Astrocyte of the hippocampus (primary cell): Measurements from ENCODE around the gene ADAMTS7.
"Not testable (repeated sequence)": the region's sequence is repeated elsewhere in the genome, so short reads cannot be mapped to it uniquely, and the experiment has no call there.

Source experiments
- DNase-seq: peaks from one replicate; pipeline ENCODE4 v3.0.0; 2011; ENCODE audit warnings: low read depth, low spot score

Gene ADAMTS7

DNA sequence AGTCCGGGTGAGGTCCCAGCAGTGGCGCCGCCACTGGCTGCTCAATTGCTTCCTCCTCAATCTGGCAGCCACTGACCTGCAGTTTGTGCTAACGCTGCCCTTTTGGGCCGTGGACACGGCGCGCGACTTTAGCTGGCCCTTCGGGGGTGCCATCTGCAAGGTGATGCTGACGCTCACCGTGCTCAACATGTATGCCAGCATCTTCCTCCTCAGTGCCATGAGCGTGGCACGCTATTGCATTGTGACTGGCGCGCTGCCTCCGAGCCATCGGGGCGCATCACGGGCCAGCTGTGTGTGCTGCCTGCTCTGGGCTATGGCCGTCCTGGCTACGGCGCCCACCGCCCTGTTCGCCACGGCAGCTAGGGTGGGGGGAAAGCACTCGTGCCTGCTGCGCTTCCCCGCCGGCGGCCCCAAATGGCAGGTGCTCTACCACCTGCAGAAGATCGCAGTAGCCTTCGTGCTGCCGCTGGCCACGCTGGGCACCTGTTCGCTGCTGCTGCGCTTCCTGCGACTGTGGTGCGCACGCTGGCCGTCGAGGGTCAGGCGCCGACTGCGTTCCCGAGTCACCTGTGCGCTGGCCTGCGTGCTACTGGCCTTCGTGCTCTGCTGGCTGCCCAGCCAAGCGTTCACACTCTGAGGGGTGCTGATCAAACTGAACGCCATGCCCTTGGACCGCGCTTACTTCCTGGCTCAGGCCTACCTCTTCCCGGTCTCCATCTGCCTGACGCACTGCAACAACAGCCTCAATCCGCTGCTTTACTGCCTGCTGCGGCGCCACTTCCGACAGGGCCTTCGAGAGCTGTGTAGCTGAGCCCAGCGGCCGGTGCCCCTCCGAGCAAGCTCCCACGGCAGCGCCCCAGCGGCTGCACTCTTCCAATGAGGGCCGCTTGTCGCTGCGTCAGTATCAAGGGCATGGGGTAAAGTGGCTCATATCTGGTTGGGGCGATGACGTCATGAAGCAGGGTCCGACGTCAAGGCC, 20.3 kb upstream of the ADAMTS7 start:
- DNase-seq = no peak

DNA sequence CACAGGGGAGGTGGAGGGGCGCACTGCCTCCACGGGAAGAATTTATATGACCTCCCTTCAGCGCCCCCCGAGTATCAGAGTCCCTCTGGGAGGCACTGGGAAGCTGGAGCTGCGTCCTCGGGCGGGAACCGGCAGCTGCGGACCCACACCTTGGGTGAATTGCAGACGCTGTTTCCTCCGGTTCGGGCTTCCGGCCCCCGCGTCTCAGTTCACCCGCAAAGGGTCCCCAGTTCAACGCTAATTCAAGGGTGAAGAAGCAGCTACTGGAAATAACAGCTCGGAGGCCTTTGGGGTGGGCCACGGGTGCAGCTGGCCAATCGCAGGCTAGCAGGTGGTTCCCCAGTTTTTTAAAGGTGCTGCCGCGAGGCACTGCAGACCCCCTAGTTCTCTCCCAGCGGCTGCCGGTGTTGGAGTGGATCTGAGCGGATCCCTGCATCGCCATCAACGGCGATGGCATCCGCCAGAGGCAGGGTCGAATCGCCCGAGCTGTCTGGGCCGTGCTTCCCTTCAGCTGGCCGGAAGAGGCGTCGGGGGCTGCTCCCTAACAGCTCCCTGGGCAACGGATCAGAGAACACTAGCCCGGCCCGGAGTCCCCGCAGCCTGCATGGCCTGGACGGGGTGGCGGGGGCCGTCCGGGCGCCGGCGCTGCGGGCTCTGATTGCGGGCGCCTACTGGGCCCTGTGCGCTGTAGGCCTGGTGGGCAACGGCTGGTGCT, 19.4 kb upstream of the ADAMTS7 start:
- DNase-seq = no peak

DNA sequence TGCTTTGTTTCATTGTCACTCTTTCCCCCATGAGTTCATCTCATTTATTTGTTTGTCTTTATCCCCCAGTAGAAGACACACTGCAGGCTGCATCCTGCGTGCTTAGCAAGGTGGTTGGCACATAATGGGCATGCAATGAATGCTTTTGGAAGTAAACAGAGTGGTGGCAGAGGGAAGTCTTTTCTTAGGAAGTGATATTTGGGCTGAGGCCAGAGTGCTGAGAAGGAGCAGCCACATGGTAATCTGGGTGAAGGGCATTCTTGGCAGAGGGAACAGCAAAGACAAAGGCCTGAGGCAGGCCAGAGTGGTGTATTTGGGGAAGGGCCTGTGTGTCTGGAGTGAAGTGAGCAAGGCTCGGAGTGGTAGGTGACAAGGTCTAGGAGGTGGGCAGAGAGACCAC, 17.7 kb upstream of the ADAMTS7 start:
- no peak for DNase-seq

DNA sequence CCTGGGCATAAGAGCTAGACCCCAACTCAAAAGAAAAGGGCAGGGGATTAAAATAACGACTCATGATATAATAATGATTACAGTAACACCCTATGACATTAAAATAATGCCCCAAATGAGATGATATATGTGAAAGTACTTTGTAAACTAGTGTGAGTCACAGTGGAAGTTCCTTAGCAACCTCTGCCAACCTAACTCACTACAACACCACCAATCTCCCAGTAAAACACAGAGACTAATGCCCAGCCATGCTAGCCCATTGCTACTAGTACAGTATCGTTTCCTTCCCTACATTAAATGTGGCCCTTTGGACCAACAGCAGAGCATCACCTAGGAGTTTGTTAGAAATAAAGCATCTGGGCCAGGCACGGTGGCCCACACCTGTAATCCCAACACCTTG, 11.2 kb upstream of the ADAMTS7 start:
- DNase-seq = no peak

DNA sequence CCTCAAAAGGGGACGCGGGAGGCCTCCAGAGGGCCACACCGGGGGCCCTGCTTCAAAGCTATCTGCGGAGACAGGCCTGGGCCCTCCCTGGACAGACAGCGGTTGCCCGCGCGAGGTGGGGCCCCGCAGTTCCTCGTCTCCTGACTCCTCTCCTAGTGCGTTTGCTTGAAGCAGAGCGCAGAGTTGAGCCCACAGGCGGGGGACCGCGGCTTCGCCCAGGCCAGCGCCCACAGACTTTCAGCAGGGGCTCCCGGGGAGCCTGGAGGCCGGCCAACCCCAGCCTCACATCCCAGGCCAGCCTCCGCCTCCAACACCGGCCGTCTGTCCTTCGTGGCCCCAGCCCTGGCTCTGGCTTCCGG, 540 bp upstream of the ADAMTS7 start:
- no peak for DNase-seq

DNA sequence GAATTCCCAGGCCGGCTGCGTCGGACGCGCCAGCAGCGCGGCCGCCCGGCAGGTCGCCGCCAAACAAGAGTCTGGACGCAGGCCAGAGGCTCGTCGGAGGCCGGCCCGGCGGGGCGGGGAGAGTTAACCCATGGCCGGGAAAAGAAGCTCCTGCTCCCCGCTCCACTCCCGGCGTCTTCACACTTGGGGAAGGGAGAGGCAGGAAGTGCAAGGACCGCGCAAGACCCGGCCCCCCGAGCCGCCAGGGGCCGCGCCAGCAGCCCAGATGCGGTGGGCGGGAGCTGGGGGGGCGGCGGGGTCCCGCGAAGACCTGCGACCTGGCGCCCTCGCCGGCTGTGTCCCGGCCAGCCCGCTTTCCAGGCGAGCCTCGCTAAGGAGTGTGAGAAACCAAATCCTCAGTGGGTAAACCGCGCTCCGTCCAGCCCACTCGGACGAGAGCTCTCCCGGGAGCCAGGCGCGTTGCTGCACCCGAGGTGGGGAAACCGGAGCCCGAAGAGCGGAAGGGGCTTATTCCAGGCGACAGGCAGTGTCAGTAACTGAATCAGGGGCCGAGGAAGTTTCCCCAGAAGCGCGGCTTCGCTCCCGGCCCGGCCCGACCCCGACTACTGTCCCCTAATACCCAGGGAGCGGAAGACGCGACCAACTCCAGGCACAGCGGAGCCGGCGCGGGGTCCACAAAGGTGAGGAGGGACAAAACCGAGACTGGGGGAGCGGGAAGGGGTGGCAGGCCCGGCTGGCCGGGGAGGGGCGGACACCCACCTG, 721 bp downstream of the ADAMTS7 start:
- peak; percentile 76 for DNase-seq

DNA sequence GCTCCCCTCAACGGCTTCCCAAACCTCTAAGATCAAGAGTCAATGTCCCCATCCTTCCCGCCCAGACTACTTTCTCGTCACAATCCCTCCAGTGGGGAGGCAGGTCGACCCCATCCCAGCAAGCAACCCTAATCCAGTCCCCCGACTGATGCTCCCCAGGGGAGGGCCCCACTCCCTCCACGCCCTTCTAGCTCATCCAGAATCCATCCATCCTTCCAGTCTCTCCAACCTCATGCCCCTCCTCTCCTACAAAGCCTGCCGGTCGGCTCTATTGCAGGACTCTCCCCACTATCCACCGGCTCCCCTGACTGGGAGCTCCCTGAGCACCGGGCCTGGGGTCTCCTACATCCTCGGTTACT, 1.3 kb downstream of the ADAMTS7 start:
- no peak for DNase-seq

DNA sequence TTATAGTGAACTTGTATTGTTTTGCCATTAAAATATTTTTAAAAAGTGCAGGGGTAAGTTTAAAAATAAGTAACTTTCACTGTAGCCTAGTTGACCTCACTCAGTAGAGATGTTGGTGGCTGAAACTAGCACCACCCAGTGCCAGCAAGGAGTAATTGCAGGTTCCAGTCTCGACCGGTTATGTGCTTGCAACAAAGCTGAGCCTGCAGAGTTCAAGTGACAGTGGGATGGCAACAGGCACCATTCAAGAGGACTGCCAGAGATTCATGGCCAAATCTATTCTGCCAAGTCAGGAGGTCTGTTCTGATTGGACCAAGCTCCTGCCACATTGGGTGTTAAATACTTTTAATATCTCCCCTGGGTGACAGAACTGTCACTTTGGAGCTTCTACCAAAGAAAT, 2.7 kb downstream of the ADAMTS7 start:
- DNase-seq = peak; percentile 56

DNA sequence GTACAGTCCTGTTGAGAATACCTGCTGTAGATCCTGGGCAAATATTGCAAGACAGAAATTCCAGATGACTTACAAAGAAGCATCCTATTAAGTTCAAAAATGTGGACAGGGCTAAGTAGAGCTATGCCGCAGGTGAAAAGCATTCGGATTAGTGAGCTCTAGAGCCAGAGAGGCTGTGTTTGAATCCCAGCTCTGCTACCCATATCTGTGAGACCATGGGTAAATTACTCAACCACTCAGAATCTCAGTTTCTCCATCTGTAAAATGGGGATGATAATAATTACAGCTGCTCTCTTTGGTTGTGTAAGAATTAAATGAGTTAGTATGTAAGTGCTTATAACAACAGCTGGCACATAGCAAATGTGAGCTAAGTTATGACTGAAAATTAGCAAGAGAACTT, 3.9 kb downstream of the ADAMTS7 start:
- no peak for DNase-seq

DNA sequence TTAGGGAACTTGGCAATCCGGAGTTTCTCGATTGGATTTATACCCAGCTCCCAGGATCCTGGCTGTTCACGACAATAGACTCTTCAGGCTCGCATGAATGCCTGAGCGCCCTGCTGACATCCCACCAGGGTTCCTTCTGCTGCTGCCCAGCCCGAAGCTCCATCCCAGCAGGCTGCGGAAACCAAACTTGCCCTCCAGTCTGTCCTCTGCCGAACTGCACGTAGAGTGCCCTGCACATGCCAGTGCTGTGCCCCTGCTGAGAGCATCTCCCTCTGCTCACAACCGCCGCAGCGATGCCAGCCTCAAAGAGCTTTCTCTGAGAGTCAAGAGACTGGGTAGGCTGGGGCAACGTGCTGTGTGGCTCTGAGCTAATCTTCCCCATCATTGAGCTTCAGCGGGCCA, 6.9 kb downstream of the ADAMTS7 start:
- peak; percentile 26 for DNase-seq

DNA sequence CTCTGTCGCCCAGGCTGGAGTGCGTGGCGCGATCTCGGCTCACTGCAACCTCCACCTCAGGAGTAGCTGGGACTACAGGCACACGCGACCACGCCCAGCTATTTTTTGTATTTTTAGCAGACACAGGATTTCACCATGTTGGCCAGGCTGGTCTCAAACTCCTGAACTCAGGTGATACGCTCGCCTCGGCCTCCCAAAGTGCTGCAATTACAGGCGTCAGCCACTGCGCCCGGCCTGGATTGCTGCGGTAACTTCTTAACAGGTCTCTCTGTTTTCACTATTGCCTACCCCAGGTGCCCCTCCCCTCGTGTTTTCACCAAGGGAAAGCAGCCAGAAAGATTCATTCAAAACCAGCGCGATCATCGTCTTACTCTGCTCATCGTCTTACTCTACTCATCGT, 10.5 kb downstream of the ADAMTS7 start:
- no peak for DNase-seq

DNA sequence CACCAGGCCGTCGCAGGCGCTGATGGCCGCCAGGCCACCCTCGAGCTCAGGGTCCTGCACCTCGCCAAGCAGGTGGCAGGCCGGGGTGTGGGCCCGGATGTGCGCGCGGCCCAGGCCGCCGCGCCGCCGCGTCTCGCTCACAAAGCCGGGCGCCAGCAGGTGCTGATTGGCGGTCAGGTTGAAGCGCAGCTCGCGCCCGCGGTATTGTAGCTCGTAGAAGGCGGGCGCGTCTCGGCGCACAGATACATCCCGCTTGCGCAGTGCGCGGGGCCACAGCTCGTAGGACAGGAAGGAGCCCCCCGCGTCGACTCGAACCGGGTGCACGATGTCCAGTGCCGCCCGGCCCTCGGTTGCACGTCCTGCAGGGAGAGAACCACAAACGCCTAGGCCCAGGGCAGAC, 11.1 kb downstream of the ADAMTS7 start:
- DNase-seq = no peak

DNA sequence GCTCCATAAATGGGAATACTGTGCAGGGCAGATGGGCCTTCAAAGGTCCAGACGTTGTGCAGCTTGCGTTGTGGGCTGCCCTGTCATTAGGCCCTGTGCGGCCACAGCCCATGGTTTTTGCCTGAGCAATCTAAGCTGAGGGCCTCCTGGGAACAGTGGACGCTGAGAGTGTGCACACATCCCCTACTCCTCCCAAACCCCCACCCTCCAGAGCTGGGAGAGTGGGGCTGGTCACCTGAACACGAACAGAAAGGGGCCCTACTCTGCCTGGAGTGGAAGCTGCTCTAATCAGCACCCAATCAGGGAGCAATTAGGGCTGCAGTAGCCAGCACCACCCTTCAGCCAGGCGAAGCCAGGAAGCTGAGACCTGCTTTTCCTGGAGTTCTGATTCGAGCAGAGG, 12.2 kb downstream of the ADAMTS7 start:
- DNase-seq = not testable (repeated sequence)

DNA sequence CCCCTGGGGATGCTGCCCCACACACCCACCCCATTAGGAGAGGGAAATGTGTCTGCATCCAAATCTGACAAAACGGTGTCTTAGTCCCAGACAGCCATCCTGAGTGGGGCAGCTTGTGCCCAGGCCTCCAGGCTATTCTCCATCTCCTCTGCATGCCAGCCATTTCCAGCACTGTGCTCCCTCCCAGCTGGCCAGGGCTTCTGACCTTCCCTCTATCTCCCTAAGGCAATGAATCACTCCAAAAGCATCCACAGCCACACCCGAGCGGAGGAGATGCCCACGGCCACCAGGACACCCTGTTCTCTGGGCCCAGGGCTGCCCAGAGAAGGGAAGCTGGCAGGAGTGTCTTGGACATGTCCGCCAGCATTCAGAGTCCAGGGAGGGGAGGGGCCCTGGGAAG, 12.9 kb downstream of the ADAMTS7 start:
- DNase-seq = peak; percentile 35

DNA sequence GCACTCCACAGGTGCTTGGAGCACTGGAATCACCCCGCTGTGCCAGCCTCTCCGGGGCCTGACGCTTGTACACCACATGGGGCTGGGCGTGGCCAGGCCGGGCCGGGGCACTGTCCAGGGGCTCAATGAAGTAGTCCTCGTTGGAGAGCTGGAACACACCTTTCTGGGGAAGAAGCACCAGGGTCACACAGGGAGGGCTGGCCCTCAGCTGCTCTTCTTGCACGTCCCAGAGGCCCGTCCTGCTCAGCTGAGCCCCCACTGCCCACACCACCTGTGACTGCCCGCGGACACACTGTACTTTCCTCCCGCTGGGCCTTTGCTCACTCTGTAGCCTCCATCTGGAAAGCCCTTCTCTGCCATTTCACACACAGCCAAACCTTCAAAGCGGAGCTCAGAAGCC, 13.3 kb downstream of the ADAMTS7 start:
- DNase-seq = no peak

DNA sequence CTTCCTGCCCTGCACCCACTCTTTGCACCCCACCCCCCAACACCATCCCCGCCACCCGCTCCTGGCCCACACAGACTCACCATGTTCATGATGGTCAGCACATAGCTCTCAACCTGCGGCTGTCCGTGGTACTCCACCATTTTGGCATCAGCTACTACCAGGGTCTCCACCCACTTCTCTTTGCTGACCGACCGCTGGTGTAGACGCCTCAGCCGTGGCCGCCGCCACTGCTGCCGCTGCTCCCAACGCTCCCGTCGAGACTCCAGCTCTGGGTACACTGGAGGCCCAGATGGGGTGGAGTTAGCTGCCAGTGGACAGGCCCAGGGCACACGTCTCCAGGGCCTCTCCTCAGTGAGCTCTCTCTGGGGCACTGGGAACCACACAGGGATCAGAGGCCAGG, 14.8 kb downstream of the ADAMTS7 start:
- DNase-seq = no peak

DNA sequence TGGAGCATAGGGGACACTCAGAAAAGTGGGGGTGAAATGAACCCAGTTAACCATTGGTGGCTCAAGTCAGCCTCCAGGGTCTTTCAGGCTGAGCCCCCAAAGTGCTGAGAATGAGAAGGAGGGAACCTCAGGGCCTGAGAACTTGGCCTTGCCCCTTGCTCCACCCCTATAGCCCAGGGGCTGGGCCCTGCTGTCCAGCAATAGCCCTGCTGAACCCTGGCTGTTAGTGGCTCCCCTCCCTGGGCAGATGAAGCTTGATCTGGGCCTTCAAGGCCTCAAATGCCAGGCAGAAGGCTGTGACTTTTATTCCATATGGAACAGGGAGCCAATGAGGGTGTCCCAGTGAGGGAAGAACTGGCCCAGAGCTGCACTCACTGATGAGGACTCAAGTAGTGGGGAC, 16.2 kb downstream of the ADAMTS7 start:
- no peak for DNase-seq

DNA sequence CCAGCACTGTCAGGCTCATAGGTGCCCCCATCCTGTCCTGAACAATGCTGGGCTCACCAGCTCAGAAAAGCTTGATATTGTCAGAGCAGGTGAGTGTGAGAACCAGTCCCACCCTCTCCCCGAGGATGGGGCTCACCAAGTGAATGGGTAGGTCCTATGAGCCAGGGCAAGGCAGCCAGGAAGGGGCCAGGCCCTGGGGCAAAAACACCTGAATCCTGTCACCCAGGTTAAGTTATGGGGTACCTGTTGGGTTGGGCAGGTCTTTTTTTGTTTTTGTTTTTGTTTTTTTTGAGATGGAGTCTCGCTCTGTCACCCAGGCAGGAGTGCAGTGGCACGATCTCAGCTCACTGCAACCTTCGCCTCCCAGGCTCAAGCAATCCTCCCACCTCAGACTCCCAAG, 16.8 kb downstream of the ADAMTS7 start:
- DNase-seq = not testable (repeated sequence)

DNA sequence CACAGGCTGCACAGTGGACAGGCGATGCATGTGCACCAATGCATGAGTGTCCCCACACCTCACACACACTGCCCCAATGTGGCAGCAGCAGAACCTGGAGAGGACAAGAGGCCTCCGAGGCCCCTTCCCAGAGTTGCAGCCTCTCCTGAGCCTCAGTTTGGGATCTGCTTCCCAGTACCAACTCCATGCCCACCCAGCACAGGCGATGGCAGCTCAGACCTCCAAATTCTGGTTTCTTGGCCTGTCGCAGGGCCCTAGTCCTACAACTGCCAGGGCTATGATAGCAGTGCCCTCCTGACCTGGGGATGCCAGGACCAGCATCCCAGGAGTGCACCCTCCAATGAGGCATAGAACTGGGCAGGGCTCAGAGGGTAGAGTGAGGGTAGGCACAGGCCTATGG, 19.9 kb downstream of the ADAMTS7 start:
- no peak for DNase-seq

DNA sequence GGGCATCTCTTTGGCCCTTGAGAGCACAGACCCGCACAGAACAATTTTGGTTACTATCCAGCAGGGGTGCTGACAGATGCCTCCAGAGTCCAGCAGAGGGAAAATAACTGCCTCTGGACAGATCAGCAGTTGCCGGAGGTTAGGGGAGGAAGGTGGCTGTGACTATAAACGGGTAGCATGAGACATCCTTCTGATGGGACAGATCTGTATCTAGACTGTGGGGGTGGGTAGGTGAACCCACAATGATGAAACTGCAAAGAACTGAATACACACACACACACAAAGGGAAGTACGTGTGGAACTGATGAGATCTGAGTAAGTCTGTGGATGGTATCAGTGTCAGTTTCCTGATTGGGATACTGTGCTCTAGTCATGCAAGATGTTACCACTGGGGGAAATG, 21.2 kb downstream of the ADAMTS7 start:
- no peak for DNase-seq

DNA sequence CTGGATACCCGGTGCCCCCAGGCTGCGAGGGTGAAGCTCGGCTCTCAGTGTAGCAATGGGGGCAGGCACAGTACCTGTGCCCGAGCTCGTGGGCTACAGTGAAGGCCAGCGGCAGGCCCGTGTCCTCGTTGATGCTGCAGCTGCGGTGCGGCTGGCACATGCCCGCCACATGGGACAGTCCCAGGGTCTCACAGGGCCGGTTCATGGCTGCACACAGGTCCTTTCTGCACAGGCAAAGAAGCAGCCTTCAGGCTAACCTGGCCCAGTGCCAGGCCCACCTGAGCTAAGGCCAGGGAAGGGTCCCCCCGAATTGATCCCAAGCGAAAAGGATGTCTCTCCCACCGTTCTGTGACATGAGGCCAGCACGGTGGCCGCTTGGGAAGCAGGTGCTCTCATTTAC, 21.6 kb downstream of the ADAMTS7 start:
- no peak for DNase-seq

DNA sequence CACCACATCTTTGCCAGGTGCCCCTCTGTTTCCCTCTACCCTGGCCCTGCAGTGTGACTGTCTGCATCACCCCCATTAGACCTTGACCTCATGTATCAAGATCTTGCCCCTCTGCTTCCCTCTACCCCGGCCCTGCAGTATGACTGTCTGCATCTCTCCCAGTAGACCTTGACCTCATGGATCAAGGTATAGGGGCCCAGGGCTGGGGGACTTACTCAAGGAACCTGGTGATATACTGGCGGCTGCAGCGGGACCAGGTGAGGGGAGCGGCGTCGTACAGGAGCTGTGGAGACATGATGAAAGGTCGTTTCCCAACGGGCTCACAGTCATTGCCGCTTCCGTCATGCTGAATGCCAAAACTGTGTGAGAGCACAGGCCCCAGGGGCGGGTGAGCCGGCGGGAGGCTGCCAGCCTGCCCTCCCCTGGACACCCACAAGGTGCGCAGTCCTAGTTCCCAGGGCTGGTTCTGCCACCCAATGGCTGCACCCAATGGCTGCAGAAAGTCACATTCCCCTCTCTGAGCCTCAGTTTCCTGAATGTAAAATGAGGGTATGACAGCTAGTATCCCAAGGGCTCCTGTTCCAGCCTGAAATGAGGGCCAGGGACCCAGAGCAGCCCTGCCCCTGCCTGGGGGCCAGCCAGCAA, 23.1 kb downstream of the ADAMTS7 start:
- no peak for DNase-seq
